Uterus (tissue), 2 donors: ENCODE data around the gene PAPSS2.

ENCODE experiments used
- CTCF ChIP-seq, 4 experiments: fragments of 200-600 bp in 2 of 4; fragments of 450-650 bp in 2 of 4; sonication (generic) in 2 of 4; IDR thresholded peaks; one replicate each; pipeline ENCODE4 v1.5.1; 2016 to 2019; ENCODE audit warnings: antibody characterized with exemption in 4 of 4, mild to moderate bottlenecking in 2 of 4, moderate library complexity in 1 of 4
- POLR2A ChIP-seq, 2 donors: fragments of 450-650 bp; IDR thresholded peaks; one replicate each; pipeline ENCODE4 v1.6.1; 2016; ENCODE audit warnings: antibody characterized with exemption in 2 of 2, mild to moderate bottlenecking in 1 of 2, moderate library complexity in 1 of 2

- TF ChIP-seq POLR2A (IDR thresholded peaks at IDR 0.05) (no peak), CTCF (IDR thresholded peaks at IDR 0.05) (no peak)
Observed at GRCh38 chr10:87782721-87783120, 123.0 kb downstream of the PAPSS2 start.
